Neuronal stem cell (in vitro differentiated cells): ENCODE data around the gene EEPD1.
"Not testable (repeated sequence)": the region's sequence is repeated elsewhere in the genome, so short reads cannot be mapped to it uniquely, and the experiment has no call there.

ENCODE experiments used
- DNase-seq: peaks from one replicate; pipeline ENCODE4 v3.0.0-alpha.2; 2013; ENCODE audit warnings: low spot score
- H2AFZ ChIP-seq: one replicate; pipeline ENCODE4 v1.6.1; 2013; ENCODE audit warnings: mild to moderate bottlenecking, low read length, inconsistent platforms
- H2AK5ac ChIP-seq: 2 replicates; pipeline ENCODE4 v1.6.1; 2013; ENCODE audit warnings: low read depth, mild to moderate bottlenecking, inconsistent platforms, low read length, moderate library complexity, mixed read lengths
- H2BK120ac ChIP-seq: 2 replicates; pipeline ENCODE4 v1.6.1; 2013; ENCODE audit warnings: low read depth, mild to moderate bottlenecking, inconsistent platforms, low read length, moderate library complexity, mixed read lengths
- H2BK12ac ChIP-seq: one replicate; pipeline ENCODE4 v1.6.1; 2013; ENCODE audit warnings: low read length, inconsistent platforms
- H2BK15ac ChIP-seq: 2 replicates; pipeline ENCODE4 v1.6.1; 2013; ENCODE audit warnings: mild to moderate bottlenecking, low read length, inconsistent platforms, mixed read lengths
- H2BK5ac ChIP-seq: one replicate; pipeline ENCODE4 v1.6.1; 2013; ENCODE audit warnings: inconsistent platforms, mild to moderate bottlenecking, low read length, moderate library complexity
- H3K14ac ChIP-seq: one replicate; pipeline ENCODE4 v1.6.1; 2013; ENCODE audit warnings: low read length, inconsistent platforms
- H3K18ac ChIP-seq: 2 replicates; pipeline ENCODE4 v1.6.1; 2013; ENCODE audit warnings: low read length, inconsistent platforms
- H3K23ac ChIP-seq: 2 replicates; pipeline ENCODE4 v1.6.1; 2013; ENCODE audit warnings: low read depth, mild to moderate bottlenecking, mixed read lengths, low read length, inconsistent platforms; ENCODE audit not compliant: poor library complexity
- H3K27ac ChIP-seq: replicated peaks from 3 replicates; pipeline ENCODE4 v1.5.1; 2013; ENCODE audit warnings: low read length, inconsistent platforms
- H3K27me3 ChIP-seq, 3 experiments: 2 replicates each; pipeline ENCODE4 v1.6.1; 2013; ENCODE audit warnings: low read length in 3 of 3, mild to moderate bottlenecking in 2 of 3, inconsistent platforms in 1 of 3, low read depth in 1 of 3, mixed read lengths in 1 of 3, moderate library complexity in 1 of 3; ENCODE audit not compliant: control insufficient read depth in 3 of 3, insufficient read depth in 3 of 3
- H3K36me3 ChIP-seq, 2 donors: replicated peaks in 1 of 2; 2 replicates each; pipeline ENCODE4 v1.6.1; 2013; ENCODE audit warnings: low read length in 2 of 2; ENCODE audit not compliant: control insufficient read depth in 2 of 2, insufficient read depth in 2 of 2
- H3K4ac ChIP-seq: 2 replicates; pipeline ENCODE4 v1.6.1; 2013; ENCODE audit warnings: inconsistent platforms, mild to moderate bottlenecking, low read length, moderate library complexity
- H3K4me1 ChIP-seq, 2 donors: 1 replicate in 1 of 2; 2 replicates in 1 of 2; pipeline ENCODE4 v1.6.1; 2013; ENCODE audit warnings: low read length in 2 of 2, low read depth in 1 of 2; ENCODE audit not compliant: control insufficient read depth in 2 of 2, insufficient read depth in 1 of 2
- H3K4me2 ChIP-seq: one replicate; pipeline ENCODE4 v1.6.1; 2013; ENCODE audit warnings: mild to moderate bottlenecking, low read length, inconsistent platforms; ENCODE audit not compliant: insufficient read depth, poor library complexity, severe bottlenecking
- H3K4me3 ChIP-seq, 2 donors: 2 replicates each; pipeline ENCODE4 v1.5.1; 2013; ENCODE audit warnings: low read length in 2 of 2, mild to moderate bottlenecking in 2 of 2, inconsistent platforms in 1 of 2, moderate library complexity in 1 of 2
- H3K79me1 ChIP-seq: one replicate; pipeline ENCODE4 v1.6.1; 2013; ENCODE audit warnings: low read depth, mild to moderate bottlenecking, inconsistent platforms, low read length, moderate library complexity
- H3K9ac ChIP-seq: one replicate; pipeline ENCODE4 v1.6.1; 2013; ENCODE audit warnings: mild to moderate bottlenecking, low read depth, low read length, inconsistent platforms; ENCODE audit not compliant: poor library complexity
- H3K9me3 ChIP-seq, 2 donors: replicated peaks in 1 of 2; 2 replicates each; pipeline versions ENCODE3 to v1.6.1; 2013; ENCODE audit warnings: low read length in 2 of 2, mild to moderate bottlenecking in 2 of 2, inconsistent platforms in 1 of 2, low read depth in 1 of 2, mixed read lengths in 1 of 2, moderate library complexity in 1 of 2; ENCODE audit not compliant: control insufficient read depth in 2 of 2, insufficient read depth in 1 of 2
- H4K8ac ChIP-seq: one replicate; pipeline ENCODE4 v1.6.1; 2013; ENCODE audit warnings: low read depth, mild to moderate bottlenecking, inconsistent platforms, low read length, moderate library complexity
- H4K91ac ChIP-seq: one replicate; pipeline ENCODE4 v1.6.1; 2013; ENCODE audit warnings: low read length, low read depth, mild to moderate bottlenecking, inconsistent platforms; ENCODE audit not compliant: poor library complexity
- WGBS, 2 donors: extraction: QIAGEN DNeasy Blood & Tissue Kit; methylation state at CpG; one replicate each; pipeline ENCODE4 v1.1.7; 2013; ENCODE audit warnings: missing lambda C conversion rate in 2 of 2, mixed read lengths in 1 of 2; ENCODE audit not compliant: insufficient read length in 2 of 2, insufficient replicate concordance in 1 of 2; ENCODE audit errors: extremely low coverage in 2 of 2; 5-methylcytosine and 5-hydroxymethylcytosine counted together

The EEPD1 gene

DNA sequence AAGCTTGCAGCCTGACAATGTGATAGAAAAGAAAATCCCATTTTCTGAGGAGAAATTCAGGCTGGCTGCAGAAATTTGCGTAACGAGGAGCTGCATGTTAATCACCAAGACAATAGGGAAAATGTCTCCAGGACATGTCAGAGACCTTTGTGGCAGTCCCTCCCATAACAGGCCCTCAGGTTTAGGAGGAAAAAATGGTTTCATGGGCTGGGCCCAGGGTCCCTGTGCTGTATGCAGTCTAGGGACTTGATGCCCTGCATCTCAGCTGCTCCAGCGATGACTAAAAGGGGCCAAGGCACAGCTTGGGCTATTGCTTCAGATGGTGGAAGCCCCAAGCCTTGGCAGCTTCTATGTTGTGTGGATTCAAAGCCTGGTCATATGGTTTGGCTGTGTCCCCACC, 168.2 kb downstream of the EEPD1 start:
- not testable (repeated sequence) for H3K23ac ChIP-seq

DNA sequence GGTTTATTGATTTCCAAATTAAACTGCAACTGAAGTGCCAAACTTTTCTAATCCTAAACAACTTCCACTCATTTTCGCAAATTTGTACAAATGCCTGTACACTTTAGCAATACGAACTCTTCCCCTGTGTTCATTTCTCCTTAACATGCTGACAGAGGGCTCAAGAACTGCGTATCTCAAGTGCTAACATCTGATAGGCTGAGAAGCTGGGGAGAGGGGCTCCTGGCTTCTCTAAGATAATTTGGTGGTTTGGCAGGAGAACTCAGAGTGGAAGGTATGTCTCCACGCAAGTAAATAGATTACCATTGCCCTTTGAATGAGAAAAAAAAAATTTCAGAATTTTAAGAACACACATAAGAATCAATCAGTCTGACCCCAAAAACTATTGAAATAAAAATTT, 183.3 kb downstream of the EEPD1 start:
- H2BK15ac ChIP-seq, result no peak overlapping the region
- H3K4me3 ChIP-seq, result no peak overlapping the region
- no peak overlapping the region for H3K4ac ChIP-seq
- H3K18ac ChIP-seq, result no peak overlapping the region
- H3K36me3 ChIP-seq, result peaks cover 1 to 3% of the 10 kb centered on the region in 2 donors
- no CpG with 5 or more reads among the region's 4 CpGs for WGBS, 2 donors
- H3K4me2 ChIP-seq, result no peak overlapping the region
- H3K9ac ChIP-seq, result no peak overlapping the region
- no peak overlapping the region for H2AK5ac ChIP-seq
- H3K79me1 ChIP-seq, result no peaks in the 10 kb centered on the region
- no peak overlapping the region for H4K91ac ChIP-seq
- no peaks in the 10 kb centered on the region for H3K27me3 ChIP-seq
- no peak overlapping the region for H2BK12ac ChIP-seq
- no peak overlapping the region for H2BK120ac ChIP-seq
- H3K14ac ChIP-seq, result no peak overlapping the region
- H3K9me3 ChIP-seq, result no peaks in the 10 kb centered on the region
- H3K4me1 ChIP-seq, result no peaks in the 10 kb centered on the region
- no peak overlapping the region for H4K8ac ChIP-seq
- no peak for DNase-seq
- H3K23ac ChIP-seq, result no peak overlapping the region
- H2AFZ ChIP-seq, result no peak overlapping the region
- H2BK5ac ChIP-seq, result no peak overlapping the region
- no peak overlapping the region for H3K27ac ChIP-seq

More for the DNA sequence above, 168.2 kb downstream of the EEPD1 start:
- not testable (repeated sequence) for H3K14ac ChIP-seq, H4K8ac ChIP-seq, H3K4me2 ChIP-seq, H3K18ac ChIP-seq, H3K27me3 ChIP-seq, H3K9ac ChIP-seq, H2BK12ac ChIP-seq, H3K79me1 ChIP-seq, H2BK120ac ChIP-seq, H2BK15ac ChIP-seq, H4K91ac ChIP-seq, H3K36me3 ChIP-seq, H3K9me3 ChIP-seq, H2AFZ ChIP-seq, H3K4ac ChIP-seq, DNase-seq, H2BK5ac ChIP-seq, H3K27ac ChIP-seq, H3K4me1 ChIP-seq, H2AK5ac ChIP-seq
- H3K4me3 ChIP-seq, result peak overlapping the region in 1 of 2 donors; percentile 34
- no CpG with 5 or more reads among the region's 3 CpGs for WGBS, 2 donors

DNA sequence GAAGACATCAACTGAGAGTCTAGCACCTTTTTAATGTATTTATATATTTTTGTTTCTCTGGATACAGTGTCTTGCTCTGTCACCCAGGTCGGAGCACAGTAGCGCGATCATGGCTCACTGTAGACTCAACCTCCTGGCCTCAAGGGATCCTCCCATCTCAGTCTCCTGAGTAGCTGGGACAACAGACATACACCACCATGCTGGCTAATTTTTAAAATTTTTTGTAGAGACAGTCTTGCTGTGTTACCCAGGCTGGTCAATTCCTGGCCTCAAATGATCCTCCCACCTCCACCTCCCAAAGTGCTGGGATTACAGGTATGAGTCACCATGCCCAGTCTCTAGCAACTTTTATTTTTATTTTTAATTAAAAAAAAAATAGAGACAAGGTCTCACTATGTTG, 185.2 kb downstream of the EEPD1 start:
- H3K4me2 ChIP-seq, result no peak overlapping the region
- H4K91ac ChIP-seq, result no peak overlapping the region
- no peaks in the 10 kb centered on the region for H3K4me1 ChIP-seq
- no peak overlapping the region for H3K18ac ChIP-seq
- no peak overlapping the region for H2BK120ac ChIP-seq
- no peak overlapping the region for H4K8ac ChIP-seq
- no peak overlapping the region for H3K14ac ChIP-seq
- DNase-seq, result no peak
- H3K27ac ChIP-seq, result no peak overlapping the region
- H2AFZ ChIP-seq, result no peak overlapping the region
- WGBS, 2 donors, result no CpG with 5 or more reads among the region's 3 CpGs
- no peaks in the 10 kb centered on the region for H3K9me3 ChIP-seq
- H3K36me3 ChIP-seq, result peaks cover 0 to 3% of the 10 kb centered on the region in 2 donors
- H3K79me1 ChIP-seq, result no peaks in the 10 kb centered on the region
- no peak overlapping the region for H2BK12ac ChIP-seq
- no peak overlapping the region for H3K4me3 ChIP-seq
- no peak overlapping the region for H3K4ac ChIP-seq
- H3K27me3 ChIP-seq, result no peaks in the 10 kb centered on the region
- no peak overlapping the region for H2BK15ac ChIP-seq
- no peak overlapping the region for H3K23ac ChIP-seq
- no peak overlapping the region for H3K9ac ChIP-seq
- H2BK5ac ChIP-seq, result no peak overlapping the region
- H2AK5ac ChIP-seq, result no peak overlapping the region

DNA sequence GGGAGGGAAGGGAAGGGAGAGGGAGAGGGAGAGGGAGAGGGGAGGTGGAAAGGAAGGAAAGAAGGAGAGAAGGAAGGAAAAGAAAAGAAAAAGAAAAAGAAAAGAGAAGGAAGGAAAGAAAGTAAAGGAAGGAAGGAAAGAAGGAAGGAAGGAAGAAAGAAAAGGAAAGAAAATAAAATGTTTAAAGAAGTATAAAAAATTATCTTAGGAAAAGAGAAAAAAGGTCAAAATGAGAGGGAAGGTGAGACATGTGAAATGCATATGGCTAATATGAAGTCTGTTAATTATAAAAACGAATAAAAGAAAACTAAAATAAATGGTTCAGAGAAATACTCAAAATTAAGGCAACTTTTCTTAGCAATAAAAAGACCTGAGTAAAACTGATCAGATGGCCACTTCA, 190.5 kb downstream of the EEPD1 start:
- Histone ChIP-seq H3K27ac (no peak overlapping the region), H2BK120ac (no peak overlapping the region), H2AK5ac (no peak overlapping the region), H3K79me1 (no peaks in the 10 kb centered on the region), H3K18ac (no peak overlapping the region), H3K4me1 (peaks cover 0 to 5% of the 10 kb centered on the region in 2 donors), H3K36me3 (no peaks in the 10 kb centered on the region), H3K4ac (no peak overlapping the region), H3K9me3 (peaks cover 0 to 3% of the 10 kb centered on the region in 2 donors), H2BK12ac (no peak overlapping the region), H2BK15ac (no peak overlapping the region), H3K9ac (no peak overlapping the region), H4K8ac (no peak overlapping the region), H3K27me3 (no peaks in the 10 kb centered on the region), H3K4me2 (no peak overlapping the region), H4K91ac (no peak overlapping the region), H2BK5ac (no peak overlapping the region), H3K23ac (no peak overlapping the region), H3K4me3 (no peak overlapping the region), H2AFZ (no peak overlapping the region), H3K14ac (no peak overlapping the region)
- no peak for DNase-seq
- WGBS, 2 donors, result no CpG with 5 or more reads among the region's 1 CpG
